HepG2 (cell line): ENCODE measurements around the gene MARVELD3. TPM values are rescaled to one million over a fixed set of nuclear protein-coding genes. Genes with fewer than 3 reads are reported as not detected.

Source experiments
- ATF1 ChIP-seq: IDR thresholded peaks from 2 replicates; pipeline ENCODE4 v1.6.1; 2016; ENCODE audit warnings: mild to moderate bottlenecking, control low read depth
- HMGA1 ChIP-seq: sonication (generic); formaldehyde crosslinking; conservative IDR thresholded peaks from 2 replicates; pipeline ENCODE4 v1.4.0; 2020; ENCODE audit warnings: missing genetic modification reagents
- HNF4G ChIP-seq, 2 experiments: sonication (generic) in 1 of 2; formaldehyde crosslinking in 1 of 2; IDR thresholded peaks; 2 replicates each; pipeline versions ENCODE4 v1.4.0 to v1.6.1; 2011 to 2020; ENCODE audit warnings: borderline replicate concordance in 2 of 2, low read depth in 2 of 2, mild to moderate bottlenecking in 2 of 2, low read length in 1 of 2, missing genetic modification reagents in 1 of 2, moderate library complexity in 1 of 2
- HOXA3 ChIP-seq: sonication (generic); formaldehyde crosslinking; IDR thresholded peaks from 2 replicates; pipeline ENCODE4 v1.5.0; 2020; ENCODE audit warnings: missing genetic modification reagents
- KLF11 ChIP-seq: IDR thresholded peaks from 2 replicates; pipeline ENCODE4 v1.6.1; 2016; ENCODE audit warnings: missing compliant biosample characterization
- KMT2A ChIP-seq: sonication (generic); formaldehyde crosslinking; IDR thresholded peaks from 2 replicates; pipeline ENCODE4 v1.4.0; 2020; ENCODE audit warnings: missing genetic modification reagents
- MEIS1 ChIP-seq: sonication (generic); formaldehyde crosslinking; IDR thresholded peaks from 2 replicates; pipeline ENCODE4 v1.9.0; 2021; ENCODE audit warnings: mild to moderate bottlenecking, missing genetic modification reagents, moderate library complexity, borderline replicate concordance
- NR2F1 ChIP-seq, 2 experiments: fragments of 450-650 bp in 1 of 2; formaldehyde crosslinking in 1 of 2; IDR thresholded peaks; 2 replicates each; pipeline versions ENCODE4 v1.5.0 to v1.6.1; 2016 to 2020; ENCODE audit warnings: mild to moderate bottlenecking in 1 of 2, missing compliant biosample characterization in 1 of 2, missing genetic modification reagents in 1 of 2, moderate library complexity in 1 of 2
- PAF1 ChIP-seq: IDR thresholded peaks from 2 replicates; pipeline ENCODE4 v1.6.1; 2016; ENCODE audit warnings: missing genetic modification reagents, missing compliant biosample characterization
- PAX8 ChIP-seq: sonication (generic); formaldehyde crosslinking; IDR thresholded peaks from 2 replicates; pipeline ENCODE4 v1.8.0; 2022; ENCODE audit warnings: mild to moderate bottlenecking, missing genetic modification reagents, borderline replicate concordance
- PCBP2 ChIP-seq: fragments of 200-400 bp; formaldehyde crosslinking; optimal IDR thresholded peaks from 2 replicates; pipeline ENCODE3; 2018; ENCODE audit warnings: low read length, low read depth; ENCODE audit not compliant: poor library complexity, severe bottlenecking
- PTBP1 ChIP-seq: fragments of 200-400 bp; formaldehyde crosslinking; IDR thresholded peaks from 2 replicates; pipeline ENCODE4 v1.6.1; 2018; ENCODE audit warnings: low read length, low read depth; ENCODE audit not compliant: poor library complexity, severe bottlenecking
- SATB2 ChIP-seq: sonication (generic); formaldehyde crosslinking; IDR thresholded peaks from 2 replicates; pipeline ENCODE4 v1.5.0; 2020; ENCODE audit warnings: missing genetic modification reagents
- SIN3B ChIP-seq: fragments of 150-350 bp; IDR thresholded peaks from 2 replicates; pipeline ENCODE4 v1.6.1; 2014; ENCODE audit warnings: low read length
- U2AF1 ChIP-seq: fragments of 200-400 bp; formaldehyde crosslinking; optimal IDR thresholded peaks from 2 replicates; pipeline ENCODE3; 2017; ENCODE audit warnings: mild to moderate bottlenecking, low read depth, low read length
- ZBTB25 ChIP-seq: IDR thresholded peaks from 2 replicates; pipeline ENCODE4 v1.6.1; 2018; ENCODE audit warnings: missing genetic modification reagents
- ZBTB7A ChIP-seq: sonication (generic); formaldehyde crosslinking; IDR thresholded peaks from 2 replicates; pipeline ENCODE4 v1.8.0; 2022; ENCODE audit warnings: mild to moderate bottlenecking, missing genetic modification reagents
- ZNF260 ChIP-seq: sonication (generic); formaldehyde crosslinking; IDR thresholded peaks from 2 replicates; pipeline ENCODE4 v1.4.0; 2020; ENCODE audit warnings: missing genetic modification reagents, low read depth, mild to moderate bottlenecking, borderline replicate concordance
- ZNF274 ChIP-seq: sonication (generic); formaldehyde crosslinking; IDR thresholded peaks from 2 replicates; pipeline ENCODE4 v1.5.1; 2020; ENCODE audit warnings: mild to moderate bottlenecking, missing genetic modification reagents
- ZNF292 ChIP-seq: sonication (generic); formaldehyde crosslinking; IDR thresholded peaks from 2 replicates; pipeline ENCODE4 v1.8.1; 2022; ENCODE audit warnings: mild to moderate bottlenecking, low read depth, missing genetic modification reagents, borderline replicate concordance
- ZNF367 ChIP-seq: sonication (generic); formaldehyde crosslinking; IDR thresholded peaks from 2 replicates; pipeline ENCODE4 v1.4.0; 2020; ENCODE audit warnings: missing genetic modification reagents, borderline replicate concordance
- ZNF496 ChIP-seq: sonication (generic); formaldehyde crosslinking; IDR thresholded peaks from 2 replicates; pipeline ENCODE4 v1.8.1; 2023; ENCODE audit warnings: mild to moderate bottlenecking, moderate library complexity, missing genetic modification reagents; ENCODE audit not compliant: insufficient replicate concordance
- ZNF746 ChIP-seq: sonication (generic); formaldehyde crosslinking; IDR thresholded peaks from 2 replicates; pipeline ENCODE4 v1.8.0; 2022; ENCODE audit warnings: mild to moderate bottlenecking, missing genetic modification reagents
- polyA plus RNA-seq, 8 experiments: library from polyadenylated mRNA; depleted of rRNA in 3 of 8; stranded (reverse) in 7 of 8; unstranded in 1 of 8; fragments of >200 nt; fragmentation: Illumina TruSeq in 4 of 8; extraction: Trizol in 4 of 8; gene quantifications; 2 replicates each; pipeline versions ENCODE4 v1.2.1 to v1.2.3, GENCODE V29; 2011 to 2016; ENCODE audit warnings: low read depth in 4 of 8, missing spikeins in 1 of 8, mixed read lengths in 1 of 8; ENCODE audit not compliant: insufficient read depth in 1 of 8
- total RNA-seq, 5 experiments: library from RNA; depleted of rRNA; stranded (reverse); fragments of >200 nt; fragmentation: Illumina TruSeq; extraction: Trizol; gene quantifications; 2 replicates each; pipeline ENCODE4 v1.2.3, GENCODE V29; 2016; ENCODE audit warnings: low read depth in 1 of 5
- TF ChIP-seq, protein P1 (sequence below): sonication (generic); formaldehyde crosslinking; IDR thresholded peaks from 2 replicates; pipeline ENCODE4 v1.4.0; 2020; ENCODE audit warnings: missing genetic modification reagents
- TF ChIP-seq, protein P2 (sequence below): sonication (generic); formaldehyde crosslinking; IDR thresholded peaks from 2 replicates; pipeline ENCODE4 v1.4.0; 2020; ENCODE audit warnings: missing genetic modification reagents, borderline replicate concordance

Gene MARVELD3
- total and polyA plus RNA-seq, 2 of the 13 experiments (the other 11 are each of a cell fraction or from before 2014, with no cell fraction given), result 4.8 to 5.6 TPM

DNA sequence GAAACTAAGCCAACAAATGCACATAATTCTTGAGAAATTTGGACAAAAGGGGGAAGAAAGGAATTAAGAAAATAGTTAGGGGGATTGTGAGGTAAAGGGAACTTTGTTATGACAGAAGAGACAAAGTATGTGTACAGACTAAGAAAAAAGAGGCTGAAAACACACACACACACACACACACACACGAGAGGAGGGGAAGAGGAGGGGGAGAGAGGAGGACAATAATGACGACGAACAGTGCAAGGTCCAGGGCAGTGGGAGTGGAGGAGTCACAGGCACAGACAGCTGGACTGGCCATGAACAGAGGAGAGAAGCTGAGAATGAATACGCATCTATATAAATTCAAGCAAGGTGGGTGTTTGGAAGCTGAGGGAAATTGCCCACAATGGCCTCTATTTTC, 44.6 kb downstream of the MARVELD3 start (continued):
- TF ChIP-seq, protein P1, sequence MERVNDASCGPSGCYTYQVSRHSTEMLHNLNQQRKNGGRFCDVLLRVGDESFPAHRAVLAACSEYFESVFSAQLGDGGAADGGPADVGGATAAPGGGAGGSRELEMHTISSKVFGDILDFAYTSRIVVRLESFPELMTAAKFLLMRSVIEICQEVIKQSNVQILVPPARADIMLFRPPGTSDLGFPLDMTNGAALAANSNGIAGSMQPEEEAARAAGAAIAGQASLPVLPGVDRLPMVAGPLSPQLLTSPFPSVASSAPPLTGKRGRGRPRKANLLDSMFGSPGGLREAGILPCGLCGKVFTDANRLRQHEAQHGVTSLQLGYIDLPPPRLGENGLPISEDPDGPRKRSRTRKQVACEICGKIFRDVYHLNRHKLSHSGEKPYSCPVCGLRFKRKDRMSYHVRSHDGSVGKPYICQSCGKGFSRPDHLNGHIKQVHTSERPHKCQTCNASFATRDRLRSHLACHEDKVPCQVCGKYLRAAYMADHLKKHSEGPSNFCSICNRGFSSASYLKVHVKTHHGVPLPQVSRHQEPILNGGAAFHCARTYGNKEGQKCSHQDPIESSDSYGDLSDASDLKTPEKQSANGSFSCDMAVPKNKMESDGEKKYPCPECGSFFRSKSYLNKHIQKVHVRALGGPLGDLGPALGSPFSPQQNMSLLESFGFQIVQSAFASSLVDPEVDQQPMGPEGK (CRISPR knock-in tag), result peak; percentile 18; the same call in 1 of the 2 replicates
- TF ChIP-seq PTBP1, result no peak
- TF ChIP-seq ZNF496 (CRISPR knock-in tag), result no peak
- no peak for TF ChIP-seq MEIS1
- no peak for TF ChIP-seq SATB2 (CRISPR knock-in tag)
- TF ChIP-seq KLF11 (CRISPR knock-in tag), result no peak
- no peak for TF ChIP-seq ZNF274
- peak; percentile 61 for TF ChIP-seq U2AF1
- TF ChIP-seq PAF1 (CRISPR knock-in tag), result no peak
- TF ChIP-seq KMT2A, result peak; percentile 49; the same call in 1 of the 2 replicates
- no peak; the same call in 1 of the 2 replicates for TF ChIP-seq ZBTB7A (CRISPR knock-in tag)
- 0 out of 2 replicates have a peak, but pooled peaks have one; percentile 8 for TF ChIP-seq SIN3B
- TF ChIP-seq HMGA1 (CRISPR knock-in tag), result no peak
- TF ChIP-seq ZNF260 (CRISPR knock-in tag), result no peak
- TF ChIP-seq ATF1 (CRISPR knock-in tag), result no peak
- TF ChIP-seq NR2F1 (CRISPR knock-in tag; IDR thresholded peaks at IDR 0.05), result no peak
- no peak for TF ChIP-seq PAX8 (CRISPR knock-in tag)
- TF ChIP-seq ZBTB25 (CRISPR knock-in tag), result no peak
- TF ChIP-seq, protein P2, sequence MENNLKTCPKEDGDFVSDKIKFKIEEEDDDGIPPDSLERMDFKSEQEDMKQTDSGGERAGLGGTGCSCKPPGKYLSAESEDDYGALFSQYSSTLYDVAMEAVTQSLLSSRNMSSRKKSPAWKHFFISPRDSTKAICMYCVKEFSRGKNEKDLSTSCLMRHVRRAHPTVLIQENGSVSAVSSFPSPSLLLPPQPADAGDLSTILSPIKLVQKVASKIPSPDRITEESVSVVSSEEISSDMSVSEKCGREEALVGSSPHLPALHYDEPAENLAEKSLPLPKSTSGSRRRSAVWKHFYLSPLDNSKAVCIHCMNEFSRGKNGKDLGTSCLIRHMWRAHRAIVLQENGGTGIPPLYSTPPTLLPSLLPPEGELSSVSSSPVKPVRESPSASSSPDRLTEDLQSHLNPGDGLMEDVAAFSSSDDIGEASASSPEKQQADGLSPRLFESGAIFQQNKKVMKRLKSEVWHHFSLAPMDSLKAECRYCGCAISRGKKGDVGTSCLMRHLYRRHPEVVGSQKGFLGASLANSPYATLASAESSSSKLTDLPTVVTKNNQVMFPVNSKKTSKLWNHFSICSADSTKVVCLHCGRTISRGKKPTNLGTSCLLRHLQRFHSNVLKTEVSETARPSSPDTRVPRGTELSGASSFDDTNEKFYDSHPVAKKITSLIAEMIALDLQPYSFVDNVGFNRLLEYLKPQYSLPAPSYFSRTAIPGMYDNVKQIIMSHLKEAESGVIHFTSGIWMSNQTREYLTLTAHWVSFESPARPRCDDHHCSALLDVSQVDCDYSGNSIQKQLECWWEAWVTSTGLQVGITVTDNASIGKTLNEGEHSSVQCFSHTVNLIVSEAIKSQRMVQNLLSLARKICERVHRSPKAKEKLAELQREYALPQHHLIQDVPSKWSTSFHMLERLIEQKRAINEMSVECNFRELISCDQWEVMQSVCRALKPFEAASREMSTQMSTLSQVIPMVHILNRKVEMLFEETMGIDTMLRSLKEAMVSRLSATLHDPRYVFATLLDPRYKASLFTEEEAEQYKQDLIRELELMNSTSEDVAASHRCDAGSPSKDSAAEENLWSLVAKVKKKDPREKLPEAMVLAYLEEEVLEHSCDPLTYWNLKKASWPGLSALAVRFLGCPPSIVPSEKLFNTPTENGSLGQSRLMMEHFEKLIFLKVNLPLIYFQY, result no peak
- no peak for TF ChIP-seq PCBP2
- TF ChIP-seq ZNF746, result peak; percentile 88
- peak; percentile 93; the same call in 1 of the 2 replicates for TF ChIP-seq ZNF292
- TF ChIP-seq ZNF367, result no peak
- peak; percentile 40; the same call in 1 of the 2 replicates for TF ChIP-seq HOXA3 (CRISPR knock-in tag)
- peak; percentile 91 for TF ChIP-seq HNF4G (IDR thresholded peaks at IDR 0.05; ENCODE audit: borderline replicate concordance, low read depth, low read length)
- TF ChIP-seq HNF4G (CRISPR knock-in tag; IDR thresholded peaks at IDR 0.05; ENCODE audit: borderline replicate concordance, low read depth), result peak; percentile 90; the same call in 1 of the 2 replicates
